Muscle of leg (tissue), 11 donors: ENCODE measurements around the gene TMEM222. TPM values are rescaled to one million over a fixed set of nuclear protein-coding genes. Genes with fewer than 3 reads are reported as not detected.
A peak's percentile ranks its signal among the peaks of the same experiment; 100 is the strongest.

Experiments
- DNase-seq: peaks from one replicate; pipeline ENCODE4 v3.0.0; 2013
- H3K27ac ChIP-seq: one replicate; pipeline ENCODE4 v1.5.1; 2013; ENCODE audit warnings: mild to moderate bottlenecking, low read length, control low read depth
- H3K27me3 ChIP-seq: one replicate; pipeline ENCODE4 v1.6.1; 2013; ENCODE audit warnings: low read length; ENCODE audit not compliant: control insufficient read depth, insufficient read depth
- H3K36me3 ChIP-seq: one replicate; pipeline ENCODE4 v1.6.1; 2013; ENCODE audit warnings: low read length; ENCODE audit not compliant: control insufficient read depth, insufficient read depth
- H3K4me1 ChIP-seq: one replicate; pipeline ENCODE4 v1.6.1; 2013; ENCODE audit warnings: low read length; ENCODE audit not compliant: control insufficient read depth, insufficient read depth
- H3K4me3 ChIP-seq: one replicate; pipeline ENCODE4 v1.5.1; 2013; ENCODE audit warnings: low read length, control low read depth
- H3K9me3 ChIP-seq: replicated peaks from 2 replicates; pipeline ENCODE4 v1.6.1; 2013; ENCODE audit warnings: low read depth, low read length; ENCODE audit not compliant: control insufficient read depth
- WGBS: methylation state at CpG from one replicate; pipeline ENCODE4 v1.1.5; 2013; ENCODE audit warnings: missing lambda C conversion rate; ENCODE audit not compliant: insufficient coverage; 5-methylcytosine and 5-hydroxymethylcytosine counted together
- polyA plus RNA-seq, 8 donors: library from polyadenylated mRNA; unstranded; fragments of 120-200 nt; gene quantifications; one replicate each; pipeline versions ENCODE4 v1.2.1 to v1.2.3, GENCODE V29; 2013; ENCODE audit warnings: inconsistent platforms in 1 of 8, low replicate concordance in 1 of 8; ENCODE audit not compliant: insufficient read length in 8 of 8, insufficient read depth in 1 of 8
- total RNA-seq: library from RNA; stranded (reverse); fragments of 120-200 nt; gene quantifications from one replicate; pipeline ENCODE4 v1.2.4, GENCODE V29; 2013

TMEM222 gene
- total and polyA plus RNA-seq, 9 donors, result 22.4 to 28.3 (median 25.9) TPM

DNA sequence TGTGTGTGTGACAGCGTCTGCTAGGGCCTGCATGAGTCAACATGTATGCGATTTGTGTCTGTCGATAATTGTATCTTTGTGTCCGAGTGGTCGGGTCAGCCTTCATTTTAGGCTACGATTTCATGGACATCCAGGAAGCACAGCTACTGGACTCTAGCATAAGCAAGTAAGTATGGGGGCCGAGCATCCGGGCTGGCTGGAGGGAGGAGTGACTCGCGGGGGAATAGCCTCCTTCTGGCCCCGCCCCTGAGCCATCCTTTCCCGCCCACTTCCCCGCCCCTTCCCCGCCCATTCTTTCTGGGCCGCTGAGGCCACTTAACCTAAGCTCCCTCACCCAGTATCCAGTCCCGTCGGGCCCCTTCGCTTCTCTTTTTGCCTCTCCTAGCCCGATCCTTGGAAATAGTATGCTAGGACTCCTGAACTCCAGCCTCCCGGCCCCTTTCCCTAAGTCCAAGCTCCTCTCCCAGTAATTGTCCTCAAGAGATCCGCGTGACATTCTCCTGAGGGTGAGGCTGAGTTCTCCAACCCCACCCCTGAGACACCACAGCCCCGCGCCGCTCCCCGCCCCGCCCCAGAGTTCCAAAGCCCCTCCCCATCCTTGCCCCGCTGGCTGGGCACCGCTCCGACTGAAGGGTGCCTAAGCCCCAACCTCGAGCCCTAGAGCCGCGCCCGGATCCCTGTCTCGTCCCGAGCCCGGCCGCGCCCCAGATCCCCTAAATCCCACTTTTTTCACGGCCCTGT lies 43.6 kb downstream of the TMEM222 start:
- Histone ChIP-seq H3K36me3 (peaks cover 28% of the 10 kb centered on the region), H3K4me3 (peak overlapping the region; percentile 67), H3K27me3 (peaks cover 3% of the 10 kb centered on the region), H3K4me1 (peaks cover 27% of the 10 kb centered on the region), H3K9me3 (no peaks in the 10 kb centered on the region), H3K27ac (peak overlapping the region; percentile 99)
- WGBS, result 3% methylated on average over 32 of the region's 40 CpGs
- peak; percentile 93 for DNase-seq

DNA sequence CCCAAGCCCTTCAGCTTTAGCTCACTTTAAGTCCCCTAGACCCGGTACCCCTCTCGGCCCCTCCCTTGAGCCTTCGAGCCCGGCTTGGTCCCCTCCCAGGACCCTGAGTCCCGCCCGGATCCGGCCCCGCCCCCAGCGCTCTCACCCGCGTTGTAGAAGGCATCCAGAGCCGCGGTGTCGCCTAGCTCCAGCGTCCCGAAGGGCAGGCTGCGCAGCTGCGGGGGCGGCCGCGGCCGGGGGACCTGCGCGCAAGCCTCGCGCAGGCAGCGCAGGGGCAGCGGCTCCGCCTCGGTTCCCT lies 44.1 kb downstream of the TMEM222 start:
- Histone ChIP-seq H3K36me3 (peaks cover 28% of the 10 kb centered on the region), H3K4me3 (peak overlapping the region; percentile 67), H3K4me1 (peaks cover 25% of the 10 kb centered on the region), H3K27me3 (no peaks in the 10 kb centered on the region), H3K27ac (peak overlapping the region; percentile 99), H3K9me3 (no peaks in the 10 kb centered on the region)
- WGBS, result under 1% methylated on average over 29 of the region's 30 CpGs
- peak; percentile 88 for DNase-seq

DNA sequence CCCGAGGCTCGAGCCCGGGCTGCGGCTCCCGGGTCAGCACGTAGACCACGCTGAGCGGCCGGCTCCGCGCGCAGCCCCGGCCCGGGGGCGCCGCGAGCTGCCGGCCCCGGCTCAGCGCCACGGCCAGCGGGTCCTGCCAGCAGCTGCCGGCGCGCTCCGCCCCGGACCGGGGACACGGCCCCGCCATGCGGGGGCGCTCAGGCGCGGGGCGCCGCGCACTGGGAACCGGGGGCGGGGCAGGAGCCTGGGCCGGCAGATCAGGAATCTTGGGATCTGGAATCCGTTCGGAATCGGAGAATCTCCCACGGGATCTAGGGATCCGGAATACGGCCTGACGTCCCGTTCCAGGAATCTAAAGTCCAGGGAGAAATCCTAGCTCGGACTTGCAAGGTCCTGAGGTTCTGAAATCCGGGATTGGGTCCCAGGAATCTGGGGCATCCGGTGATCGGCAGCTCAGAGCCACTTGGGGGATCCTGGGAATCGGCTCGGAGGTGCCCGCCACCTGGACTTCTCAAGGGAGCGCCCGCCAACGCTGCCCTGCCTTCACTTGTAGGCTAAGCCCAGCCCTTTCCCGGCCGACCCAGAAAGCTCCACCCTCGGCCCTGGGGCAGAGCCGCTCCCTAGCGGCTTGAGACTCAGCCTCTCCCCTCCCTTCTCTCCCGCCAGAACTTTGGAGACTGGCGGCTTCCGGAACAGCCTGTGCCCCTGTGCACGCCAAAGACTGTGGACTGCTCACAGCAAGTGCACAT lies 44.6 kb downstream of the TMEM222 start, which contains the start of gene MAP3K6:
Gene MAP3K6 (minus strand): TSS at position 551 of the 749 bp plus-strand sequence. CDS start 364 bp downstream, at position 187.
- DNase-seq, result peak; percentile 87
- H3K9me3 ChIP-seq, result no peaks in the 10 kb centered on the region
- peaks cover 25% of the 10 kb centered on the region for H3K4me1 ChIP-seq
- no peaks in the 10 kb centered on the region for H3K27me3 ChIP-seq
- H3K36me3 ChIP-seq, result peaks cover 24% of the 10 kb centered on the region
- H3K4me3 ChIP-seq, result peak within 1 kb of the TSS; percentile 67
- under 1% methylated on average over 66 of the region's 67 CpGs for WGBS
- H3K27ac ChIP-seq, result peak within 1 kb of the TSS; percentile 99

DNA sequence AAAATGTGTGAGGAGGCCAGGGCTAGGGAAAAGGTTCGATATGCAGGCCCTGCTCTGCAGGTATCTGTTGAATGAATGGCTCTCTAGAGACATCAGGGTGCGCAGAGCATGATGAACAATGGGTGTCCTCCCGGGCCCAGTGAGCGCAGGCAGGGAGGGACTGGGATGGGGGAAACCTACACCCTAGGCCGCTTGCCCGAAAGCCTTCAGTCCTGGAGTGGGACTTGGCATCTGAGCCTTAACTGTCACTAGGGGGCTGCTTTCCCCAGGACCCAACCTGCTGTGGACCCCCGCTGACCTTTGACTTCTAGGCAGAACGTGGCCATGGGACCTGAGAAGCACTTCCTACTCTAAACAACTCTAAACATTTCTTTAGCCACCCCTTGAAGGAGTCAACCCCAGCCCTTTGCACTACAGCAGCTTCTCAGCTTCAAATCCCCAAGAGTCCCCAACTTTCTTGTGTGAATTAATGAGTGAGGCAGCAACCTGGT lies 45.2 kb downstream of the TMEM222 start:
- H3K4me1 ChIP-seq, result peaks cover 25% of the 10 kb centered on the region
- H3K27ac ChIP-seq, result peak overlapping the region; percentile 87
- peaks cover 21% of the 10 kb centered on the region for H3K36me3 ChIP-seq
- H3K27me3 ChIP-seq, result no peaks in the 10 kb centered on the region
- peak overlapping the region; percentile 42 for H3K4me3 ChIP-seq
- 33% methylated on average over 6 of the region's 8 CpGs for WGBS
- no peaks in the 10 kb centered on the region for H3K9me3 ChIP-seq
- no peak for DNase-seq

DNA sequence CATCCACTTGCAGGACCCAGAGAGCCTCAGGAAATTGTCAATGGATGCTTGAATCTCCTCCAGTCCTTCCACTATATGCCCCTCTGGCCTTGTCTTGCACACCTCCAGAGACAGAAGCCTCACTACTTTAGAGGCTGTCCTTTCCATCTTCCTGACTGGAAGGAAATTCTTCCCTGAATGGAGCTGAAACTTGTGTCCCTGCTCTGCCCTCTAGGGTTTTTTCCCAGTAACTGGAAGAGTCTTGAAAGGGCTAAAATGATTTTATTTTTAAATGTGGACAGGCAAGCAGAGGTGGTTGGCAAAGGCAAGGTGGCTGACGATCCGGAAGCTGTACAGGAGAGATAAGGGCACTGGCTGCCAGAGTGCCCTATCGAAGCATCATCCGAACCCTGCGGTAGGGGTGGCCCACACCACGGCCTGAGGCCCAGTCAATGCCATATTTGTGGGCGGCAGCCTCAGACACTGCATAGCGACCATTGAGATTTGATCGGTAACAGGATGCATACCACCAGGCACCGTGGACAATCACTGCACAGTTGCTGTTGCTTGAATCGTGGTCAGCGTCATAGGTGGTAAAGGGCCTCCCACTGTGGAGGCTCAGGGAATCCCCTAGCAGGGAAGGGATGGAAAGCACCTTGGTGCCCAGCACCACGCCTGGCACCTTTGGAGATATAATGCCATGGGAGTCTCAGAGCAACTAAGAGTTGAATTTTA lies 47.1 kb downstream of the TMEM222 start:
- no peak for DNase-seq
- H3K4me3 ChIP-seq, result no peak overlapping the region
- no peaks in the 10 kb centered on the region for H3K9me3 ChIP-seq
- WGBS, result 73% methylated on average over 13 of the region's 13 CpGs
- H3K36me3 ChIP-seq, result peaks cover 5% of the 10 kb centered on the region
- H3K4me1 ChIP-seq, result peaks cover 25% of the 10 kb centered on the region
- no peak overlapping the region for H3K27ac ChIP-seq
- H3K27me3 ChIP-seq, result peaks cover 2% of the 10 kb centered on the region

DNA sequence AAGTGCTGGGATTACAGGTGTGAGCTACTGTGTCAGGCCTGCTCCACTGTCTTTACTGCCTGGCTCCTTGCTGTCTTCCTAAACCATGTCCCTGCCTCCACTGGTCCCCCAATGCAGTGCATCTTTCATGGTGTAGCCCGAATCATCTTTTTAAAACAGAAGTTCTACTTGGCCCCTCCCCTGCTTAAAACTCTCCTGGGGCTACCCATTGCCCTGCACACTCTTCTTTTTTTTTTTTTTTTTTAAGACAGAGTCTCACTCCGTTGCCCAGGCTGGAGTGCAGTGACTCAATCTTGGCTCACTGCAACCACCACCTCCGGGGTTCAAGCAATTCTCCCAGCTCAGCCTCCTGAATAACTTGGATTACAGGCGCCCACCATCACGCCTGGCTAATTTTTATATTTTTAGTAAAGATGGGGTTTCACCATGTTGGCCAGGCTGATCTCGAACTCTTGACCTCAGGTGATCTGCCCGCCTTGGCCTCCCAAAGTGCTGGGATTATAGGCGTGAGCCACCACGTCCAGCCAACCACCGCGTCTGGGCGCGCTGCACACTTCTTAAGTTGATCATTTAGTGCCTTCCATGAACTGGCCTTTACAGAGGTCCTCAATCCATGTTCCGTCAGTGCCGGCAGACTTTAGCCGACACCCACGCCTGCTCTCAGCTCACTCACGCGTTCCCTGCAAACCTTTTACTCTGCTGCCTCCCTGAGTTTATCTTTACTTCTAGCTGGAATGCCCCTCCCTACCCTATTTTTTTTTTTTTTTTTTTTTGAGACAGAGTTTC lies 50.3 kb downstream of the TMEM222 start:
- 79% methylated on average over 11 of the region's 19 CpGs for WGBS
- no peak for DNase-seq
- Histone ChIP-seq H3K4me1 (peaks cover 7% of the 10 kb centered on the region), H3K36me3 (no peaks in the 10 kb centered on the region), H3K4me3 (no peak overlapping the region), H3K9me3 (no peaks in the 10 kb centered on the region), H3K27ac (no peak overlapping the region), H3K27me3 (peaks cover 2% of the 10 kb centered on the region)

DNA sequence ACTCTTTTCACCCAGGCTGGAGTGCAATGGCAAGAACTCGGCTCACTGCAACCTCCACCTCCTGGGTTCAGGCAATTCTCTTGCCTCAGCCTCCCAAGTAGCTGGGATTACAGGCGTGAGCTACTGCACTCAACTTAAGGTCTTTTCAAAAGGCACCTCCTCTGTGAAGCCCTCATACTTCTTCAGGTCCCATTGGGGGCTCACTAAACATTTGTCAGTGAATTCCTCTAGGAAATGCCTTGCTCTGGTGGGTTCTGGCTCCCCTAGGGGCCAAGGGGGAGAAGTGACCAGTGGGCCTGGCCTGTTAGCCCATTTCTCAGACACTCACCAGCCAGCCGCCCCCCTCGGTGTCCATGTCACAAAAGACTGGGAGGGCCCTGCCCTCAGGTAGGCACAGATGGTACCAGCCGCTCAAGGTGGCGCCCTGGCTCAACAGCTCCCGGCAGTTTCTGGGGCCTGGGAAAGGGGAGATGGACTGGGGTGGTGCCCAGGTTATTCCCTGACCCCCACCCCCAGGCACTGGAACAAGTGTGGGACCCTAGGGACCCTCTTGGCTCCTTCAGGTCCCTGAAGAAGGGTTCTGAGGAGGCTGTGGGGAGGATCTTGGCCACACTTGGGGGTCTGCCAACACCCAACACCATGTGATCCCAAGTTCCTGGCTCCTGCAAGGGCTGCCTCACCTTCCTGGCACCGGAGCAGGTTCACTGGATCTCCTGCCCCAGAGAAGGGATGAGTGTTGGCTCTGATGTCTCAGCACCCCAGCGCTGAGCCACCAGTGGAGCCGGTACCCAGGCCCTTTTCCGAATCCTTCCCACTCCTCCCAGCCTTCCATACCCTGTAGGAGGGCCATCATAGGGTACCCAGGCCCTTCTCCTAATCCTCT lies 51.1 kb downstream of the TMEM222 start:
- WGBS, result 88% methylated on average over 6 of the region's 11 CpGs
- Histone ChIP-seq H3K4me3 (no peak overlapping the region), H3K27ac (no peak overlapping the region), H3K9me3 (no peaks in the 10 kb centered on the region), H3K4me1 (peaks cover 4% of the 10 kb centered on the region), H3K36me3 (no peaks in the 10 kb centered on the region), H3K27me3 (peaks cover 2% of the 10 kb centered on the region)
- no peak for DNase-seq

DNA sequence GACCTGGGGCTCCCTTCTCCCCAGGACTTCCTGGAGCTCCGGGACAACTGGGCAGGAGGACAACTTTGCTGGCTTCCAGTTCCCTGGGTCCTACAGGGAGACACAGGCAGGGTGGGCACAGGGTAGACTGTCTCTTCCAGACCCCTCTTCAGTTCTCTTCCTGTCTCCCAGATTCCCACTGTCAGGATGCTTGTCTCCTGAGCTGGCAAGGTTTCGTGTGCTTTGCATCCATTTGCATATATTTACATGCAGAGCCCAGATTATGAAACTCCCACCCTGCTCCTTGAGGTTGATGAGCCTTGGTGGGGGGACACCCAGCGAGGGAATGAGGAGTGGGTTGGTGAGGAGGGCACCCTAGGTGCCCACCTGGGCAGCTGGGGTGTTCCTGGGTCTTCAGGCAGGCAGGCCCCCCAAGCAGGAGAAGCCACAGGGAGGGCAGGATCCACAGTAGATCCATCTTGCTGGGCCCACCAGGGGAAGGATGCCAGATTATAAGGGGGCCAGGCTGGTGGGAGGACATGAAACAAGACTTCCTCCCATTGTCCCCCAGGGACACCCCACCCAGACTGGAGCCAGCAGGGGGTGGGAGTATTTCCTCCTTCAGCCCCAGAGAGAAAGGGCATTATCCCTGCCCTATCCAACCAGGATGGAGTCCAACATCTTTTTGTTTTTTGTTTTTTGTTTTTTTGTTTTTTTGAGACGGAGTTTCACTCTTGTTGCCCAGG lies 52.6 kb downstream of the TMEM222 start, which contains the start of gene FCN3:
Gene FCN3 (minus strand): TSS at position 463 of the 725 bp plus-strand sequence. CDS start 6 bp downstream, at position 457.
- Histone ChIP-seq H3K4me3 (no peak within 1 kb of the TSS), H3K27me3 (peaks cover 2% of the 10 kb centered on the region), H3K4me1 (peaks cover 4% of the 10 kb centered on the region), H3K9me3 (no peaks in the 10 kb centered on the region), H3K27ac (no peak within 1 kb of the TSS), H3K36me3 (no peaks in the 10 kb centered on the region)
- WGBS, result 79% methylated on average over 3 of the region's 4 CpGs
- no peak for DNase-seq
